HAP-1 (cell line): Measurements from ENCODE around the gene POU3F1.

ENCODE experiments used
- DNase-seq, 2 experiments: peaks; one replicate each; pipeline ENCODE4 v3.0.0-alpha.2; 2016 to 2020; ENCODE audit warnings: low spot score in 2 of 2
- H3K27me3 ChIP-seq: fragments of 250-450 bp; sonication (Bioruptor Pico); 2 replicates; pipeline ENCODE4 v1.5.1; 2020; ENCODE audit warnings: low read depth, mild to moderate bottlenecking, moderate library complexity
- H3K36me3 ChIP-seq: fragments of 250-450 bp; sonication (Bioruptor Pico); replicated peaks from 2 replicates; pipeline ENCODE4 v1.5.1; 2020; ENCODE audit warnings: mild to moderate bottlenecking
- H3K4me1 ChIP-seq: fragments of 250-450 bp; sonication (Bioruptor Pico); 2 replicates; pipeline ENCODE4 v1.5.1; 2020; ENCODE audit warnings: mild to moderate bottlenecking
- H3K4me3 ChIP-seq: fragments of 250-450 bp; sonication (Bioruptor Pico); 2 replicates; pipeline ENCODE4 v1.5.1; 2020; ENCODE audit warnings: mild to moderate bottlenecking, moderate library complexity
- H3K9me3 ChIP-seq: fragments of 250-450 bp; sonication (Bioruptor Pico); 2 replicates; pipeline ENCODE4 v1.5.1; 2020; ENCODE audit warnings: mild to moderate bottlenecking, moderate library complexity
- in situ Hi-C: fragments of 300-500 bp; cut with MboI; formaldehyde crosslinking; loops from 3 replicates; pipeline ENCODE4 v1.14.3; 2020; ENCODE audit warnings: low sequenced_read_pairs, inconsistent platforms, mixed read lengths

POU3F1 gene

DNA sequence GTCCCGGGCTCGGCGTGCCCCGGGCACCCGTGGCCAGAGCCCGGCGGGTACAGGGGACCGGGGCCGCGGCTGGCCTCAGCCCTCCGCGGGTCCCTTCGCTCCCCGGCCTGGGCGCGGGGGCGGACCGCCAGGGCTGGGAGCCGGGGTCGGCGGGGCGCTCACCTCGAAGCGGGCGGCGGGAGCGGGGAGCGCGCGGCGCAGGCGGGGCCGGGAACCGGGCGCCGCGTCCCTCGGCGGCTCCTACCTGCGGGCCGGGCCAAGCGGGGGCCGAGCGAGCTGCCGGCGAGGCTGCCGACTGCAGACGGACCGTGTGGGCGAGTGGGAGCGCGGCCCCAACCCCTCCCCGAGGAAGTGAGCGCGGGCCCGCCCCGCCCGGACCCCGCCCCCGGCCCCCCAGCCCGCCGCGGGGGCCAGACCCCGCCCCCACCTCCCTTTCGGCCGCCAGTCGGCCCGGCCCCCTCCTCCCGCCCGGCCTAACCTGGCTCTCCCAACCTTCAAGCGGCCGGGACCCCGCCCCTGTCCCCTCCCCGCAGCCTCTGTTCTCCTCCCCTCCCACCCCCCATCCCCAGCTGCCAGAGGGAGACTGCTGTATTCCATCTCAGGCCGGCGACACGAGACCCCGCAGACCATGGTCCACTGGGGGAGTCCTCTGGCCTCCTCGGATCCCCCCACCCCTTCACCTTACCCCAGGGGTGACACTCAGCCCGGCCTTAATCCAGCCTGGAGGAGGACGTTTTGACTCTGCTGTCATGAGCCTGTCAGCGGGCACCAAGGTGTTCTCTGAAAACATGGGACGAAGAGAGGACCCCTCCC lies 41.2 kb downstream of the POU3F1 start, which contains the start of gene FHL3:
FHL3 (minus strand) TSS at position 320 of the 813 bp plus-strand sequence. CDS start 6,102 bp downstream, outside the sequence.
- H3K9me3 ChIP-seq = no peaks in the 10 kb centered on the region
- in situ Hi-C loops = no loop called here
- H3K27me3 ChIP-seq = no peaks in the 10 kb centered on the region
- H3K4me1 ChIP-seq = peaks cover 6% of the 10 kb centered on the region; the same call in 1 of the 2 replicates
- peak; percentile 69 to 91 for DNase-seq
- H3K36me3 ChIP-seq = no peaks in the 10 kb centered on the region
- peak within 1 kb of the TSS; percentile 52 for H3K4me3 ChIP-seq

DNA sequence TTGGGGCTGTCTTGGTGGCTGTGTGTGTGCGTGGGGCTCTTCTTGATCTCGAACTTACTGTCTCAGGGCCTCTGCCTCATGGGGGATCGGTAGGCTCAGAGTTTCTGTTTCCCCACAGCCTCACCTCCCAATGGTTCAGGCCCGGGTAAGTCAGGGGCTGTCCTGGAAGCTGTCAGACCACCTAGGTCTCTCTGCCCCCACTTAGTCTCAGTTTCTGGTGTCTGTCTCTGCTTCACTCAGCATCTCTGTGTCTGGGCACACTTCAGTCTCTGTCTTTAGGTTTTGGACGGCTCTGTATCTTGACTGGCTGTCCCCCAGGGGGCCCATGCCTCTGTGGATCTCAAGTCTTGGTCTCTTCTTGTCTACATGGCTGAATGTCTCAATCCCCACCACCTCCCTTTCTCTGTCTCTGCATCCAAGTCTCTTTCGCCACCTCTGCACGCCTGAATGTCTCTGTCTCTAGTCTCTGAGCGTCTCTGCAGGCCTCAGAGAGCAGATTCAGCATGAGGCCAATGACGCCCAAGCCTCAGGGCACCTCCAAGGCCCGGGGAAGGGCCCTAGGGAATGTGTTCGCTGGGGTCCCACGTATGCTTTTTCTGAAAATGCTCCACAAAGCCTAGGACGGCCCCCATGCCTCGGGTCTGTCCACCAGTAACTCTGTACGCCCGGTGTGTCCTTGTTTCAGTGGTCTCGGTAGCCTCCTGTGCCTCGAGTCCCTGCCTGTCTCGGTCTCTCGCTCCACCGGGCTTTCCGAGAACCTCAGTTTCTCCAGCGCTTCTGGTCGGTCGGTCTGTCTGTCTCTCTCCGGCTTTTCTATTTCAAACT lies 42.1 kb downstream of the POU3F1 start:
- H3K9me3 ChIP-seq = no peaks in the 10 kb centered on the region
- H3K4me1 ChIP-seq = peaks cover 6% of the 10 kb centered on the region; the same call in 1 of the 2 replicates
- H3K36me3 ChIP-seq = no peaks in the 10 kb centered on the region
- in situ Hi-C loops = no loop called here
- H3K27me3 ChIP-seq = no peaks in the 10 kb centered on the region
- peak overlapping the region; percentile 52 for H3K4me3 ChIP-seq
- DNase-seq = peak in 1 of 2 experiments; percentile 35

- Histone ChIP-seq H3K36me3 (peaks cover 6% of the 10 kb centered on the region), H3K4me1 (peaks cover 6% of the 10 kb centered on the region; the same call in 1 of the 2 replicates), H3K9me3 (no peaks in the 10 kb centered on the region), H3K27me3 (no peaks in the 10 kb centered on the region), H3K4me3 (peak overlapping the region; percentile 52)
- in situ Hi-C loops = no loop called here
- no peak for DNase-seq
Observed at GRCh38 chr1:38003261-38004250, 43.0 kb downstream of the POU3F1 start.

- H3K27me3 ChIP-seq = no peaks in the 10 kb centered on the region
- DNase-seq = no peak
- no peaks in the 10 kb centered on the region for H3K9me3 ChIP-seq
- peaks cover 6% of the 10 kb centered on the region; the same call in 1 of the 2 replicates for H3K4me1 ChIP-seq
- no peak overlapping the region for H3K4me3 ChIP-seq
- in situ Hi-C loops = no loop called here
- peaks cover 19% of the 10 kb centered on the region for H3K36me3 ChIP-seq
Observed at GRCh38 chr1:38000529-38001455, 45.8 kb downstream of the POU3F1 start.

DNA sequence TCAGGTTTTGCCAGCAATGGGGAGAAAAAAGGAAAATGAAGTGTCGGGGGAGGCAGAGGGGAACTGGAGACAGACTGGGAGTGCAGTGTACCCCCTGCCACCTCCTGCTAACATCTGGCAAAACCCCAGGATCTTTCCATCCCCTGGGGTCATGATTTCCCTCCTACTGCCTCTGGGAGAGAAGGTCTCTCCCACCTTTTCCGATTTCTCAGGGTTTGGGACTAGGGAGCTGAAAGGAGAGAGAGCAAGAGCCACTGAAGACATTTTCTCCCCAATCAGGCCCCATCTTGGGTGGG lies 46.4 kb downstream of the POU3F1 start:
- Histone ChIP-seq H3K4me3 (no peak overlapping the region), H3K4me1 (peaks cover 6% of the 10 kb centered on the region; the same call in 1 of the 2 replicates), H3K27me3 (no peaks in the 10 kb centered on the region), H3K9me3 (no peaks in the 10 kb centered on the region), H3K36me3 (peaks cover 19% of the 10 kb centered on the region)
- in situ Hi-C loops = no loop called here
- no peak for DNase-seq

DNA sequence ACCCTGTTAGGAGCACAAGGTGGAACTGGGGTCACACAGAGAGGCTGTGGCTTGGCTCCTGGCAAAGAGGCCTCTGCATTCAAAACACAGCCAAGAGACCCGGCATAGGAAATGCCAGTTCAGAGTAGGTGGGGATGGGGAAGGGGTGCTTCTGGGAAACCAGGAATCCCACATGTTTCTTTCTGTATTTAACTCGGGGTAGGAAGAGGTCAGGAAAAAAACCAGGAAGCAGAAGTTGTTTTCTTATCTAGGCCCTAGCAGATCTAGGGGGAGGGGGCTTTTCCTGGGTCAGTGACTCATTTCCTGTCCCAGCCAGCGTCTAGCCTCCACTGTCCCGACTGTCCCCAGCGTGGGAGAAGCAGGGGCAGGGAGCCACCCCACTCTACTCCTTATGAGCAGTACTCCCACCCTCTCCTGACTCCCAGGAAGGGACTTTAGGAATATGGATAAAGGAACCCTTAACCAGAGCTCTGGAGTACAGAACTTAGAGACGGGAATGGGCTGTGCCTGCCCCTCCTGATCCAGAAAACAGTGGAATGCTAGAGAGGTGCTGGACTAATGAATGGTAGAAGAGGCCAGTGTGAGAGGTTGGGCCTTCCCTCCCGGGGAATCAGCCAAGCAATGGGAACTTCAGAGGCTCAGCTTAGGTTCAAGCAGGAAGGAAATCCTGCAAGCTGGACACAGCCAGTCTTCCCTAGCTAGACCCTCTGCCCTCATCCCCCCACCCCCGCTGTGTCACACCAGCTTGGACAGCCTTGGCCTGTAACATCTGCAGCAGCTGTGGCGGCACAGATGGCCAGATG lies 47.0 kb downstream of the POU3F1 start:
- in situ Hi-C loops = no loop called here
- no peak for DNase-seq
- Histone ChIP-seq H3K4me3 (no peak overlapping the region), H3K4me1 (peaks cover 6% of the 10 kb centered on the region; the same call in 1 of the 2 replicates), H3K9me3 (no peaks in the 10 kb centered on the region), H3K36me3 (peaks cover 19% of the 10 kb centered on the region), H3K27me3 (no peaks in the 10 kb centered on the region)

DNA sequence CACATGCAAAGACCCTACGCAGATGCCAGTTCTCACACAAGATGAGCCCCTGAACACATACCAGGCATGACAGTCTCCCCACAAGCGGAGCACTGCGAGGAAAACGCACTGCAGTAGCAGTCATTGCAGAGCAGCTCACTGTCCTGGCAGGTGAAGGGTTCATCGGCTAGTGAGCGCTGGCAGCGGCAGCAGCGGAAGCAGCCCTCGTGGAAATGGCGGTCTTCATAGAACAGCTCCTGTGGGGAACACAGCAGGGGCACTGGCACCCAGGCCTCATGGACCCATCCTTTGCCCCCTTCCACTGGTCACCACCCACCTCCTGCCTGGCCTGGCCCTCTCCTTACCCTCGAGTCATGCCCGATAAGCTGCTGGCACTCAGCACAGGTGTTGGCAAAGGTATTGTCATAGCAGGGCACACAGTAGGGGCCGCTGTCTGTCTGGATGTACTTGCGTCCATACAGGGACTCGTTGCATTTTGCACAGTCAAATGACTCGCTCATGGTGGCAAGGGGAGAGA lies 47.6 kb downstream of the POU3F1 start:
- Histone ChIP-seq H3K4me1 (peaks cover 6% of the 10 kb centered on the region; the same call in 1 of the 2 replicates), H3K4me3 (no peak overlapping the region), H3K27me3 (no peaks in the 10 kb centered on the region), H3K36me3 (peaks cover 19% of the 10 kb centered on the region), H3K9me3 (no peaks in the 10 kb centered on the region)
- no peak for DNase-seq
- in situ Hi-C loops = no loop called here

DNA sequence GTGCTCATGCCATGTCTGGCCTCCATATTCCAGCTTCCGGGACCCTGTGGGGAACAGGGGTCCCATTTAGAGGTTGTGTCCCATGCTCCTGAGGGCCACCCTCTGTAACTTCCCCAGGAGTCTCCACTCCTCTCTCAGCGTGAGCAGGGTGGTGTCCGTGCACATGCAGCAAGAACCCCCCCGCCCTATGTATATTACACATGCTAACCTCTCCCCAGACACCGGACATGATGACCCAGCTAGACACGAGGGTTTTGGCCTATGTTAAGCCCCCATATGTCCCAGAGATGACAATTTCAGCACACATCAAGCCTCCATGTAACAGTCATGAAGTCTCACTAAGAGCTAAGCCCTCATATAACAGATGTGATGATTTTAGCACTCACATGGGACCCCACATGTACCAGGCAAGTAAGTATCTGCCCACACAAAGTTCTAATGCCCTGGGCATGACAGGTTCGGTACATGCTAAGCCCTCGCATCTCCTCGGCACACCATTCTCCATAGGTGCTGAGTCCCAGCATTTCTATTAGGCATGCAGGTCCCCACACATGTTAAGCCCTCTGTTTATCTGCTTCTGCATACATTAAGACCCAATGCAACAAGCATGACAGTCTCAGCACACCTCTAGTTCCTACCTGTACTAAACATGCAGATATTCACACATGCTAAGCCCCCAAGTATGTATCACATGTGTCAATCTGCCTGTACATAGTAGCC lies 48.3 kb downstream of the POU3F1 start:
- in situ Hi-C loops = no loop called here
- peaks cover 19% of the 10 kb centered on the region for H3K36me3 ChIP-seq
- no peaks in the 10 kb centered on the region for H3K27me3 ChIP-seq
- no peaks in the 10 kb centered on the region for H3K9me3 ChIP-seq
- no peak overlapping the region for H3K4me3 ChIP-seq
- peaks cover 3% of the 10 kb centered on the region; the same call in 1 of the 2 replicates for H3K4me1 ChIP-seq
- DNase-seq = no peak

DNA sequence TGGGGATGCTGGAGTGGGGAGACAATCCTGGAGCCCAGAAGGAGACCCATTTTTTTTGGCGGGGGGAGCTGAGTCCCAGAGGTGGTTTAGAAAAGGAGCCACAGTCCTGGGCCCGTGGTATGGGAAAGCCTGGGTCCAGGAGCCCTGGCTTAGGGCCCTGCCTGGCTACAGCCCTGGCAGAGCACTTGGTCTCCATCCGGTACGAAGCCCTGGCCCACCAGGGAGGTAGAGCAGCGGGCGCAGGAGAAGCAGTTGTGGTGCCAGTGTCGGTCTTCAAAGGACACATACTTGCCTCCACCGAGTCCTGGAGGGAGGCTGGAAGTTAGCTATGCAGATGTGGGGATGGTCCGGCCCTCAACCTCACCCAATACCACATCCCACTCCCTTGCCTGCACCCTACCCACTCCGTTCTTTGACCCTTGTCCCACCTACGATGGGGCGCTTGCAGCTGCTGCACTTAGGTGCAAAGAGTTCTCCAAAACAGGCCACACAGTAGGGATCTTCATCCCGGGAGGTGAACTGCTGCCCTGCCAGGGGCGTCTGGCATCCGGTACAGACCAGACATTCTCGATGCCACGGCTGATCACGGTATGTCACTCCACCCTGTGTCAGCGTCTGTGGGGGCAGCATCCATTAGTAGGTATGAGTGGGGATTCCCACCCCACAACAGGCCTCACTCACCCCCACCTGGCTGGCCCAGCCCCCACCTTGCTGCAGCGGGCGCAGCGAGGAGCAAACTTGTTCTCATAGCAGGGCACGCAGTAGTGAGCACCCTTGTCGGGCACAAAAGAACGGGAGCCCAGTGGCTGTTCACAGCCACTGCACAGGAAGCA lies 49.1 kb downstream of the POU3F1 start:
- peaks cover 3% of the 10 kb centered on the region; the same call in 1 of the 2 replicates for H3K4me1 ChIP-seq
- H3K36me3 ChIP-seq = peaks cover 19% of the 10 kb centered on the region
- no peak overlapping the region for H3K4me3 ChIP-seq
- no peaks in the 10 kb centered on the region for H3K9me3 ChIP-seq
- H3K27me3 ChIP-seq = no peaks in the 10 kb centered on the region
- in situ Hi-C loops = no loop called here
- DNase-seq = no peak

GRCh38 chr1:37995751-37996345 lies 50.7 kb downstream of the POU3F1 start:
- no peaks in the 10 kb centered on the region for H3K9me3 ChIP-seq
- H3K36me3 ChIP-seq = peaks cover 19% of the 10 kb centered on the region
- in situ Hi-C loops = no loop called here
- no peaks in the 10 kb centered on the region; the same call in 1 of the 2 replicates for H3K4me1 ChIP-seq
- H3K4me3 ChIP-seq = no peak overlapping the region
- no peaks in the 10 kb centered on the region for H3K27me3 ChIP-seq
- no peak for DNase-seq
